ENCODE measurements around the gene SRD5A1.

Gene SRD5A1

DNA sequence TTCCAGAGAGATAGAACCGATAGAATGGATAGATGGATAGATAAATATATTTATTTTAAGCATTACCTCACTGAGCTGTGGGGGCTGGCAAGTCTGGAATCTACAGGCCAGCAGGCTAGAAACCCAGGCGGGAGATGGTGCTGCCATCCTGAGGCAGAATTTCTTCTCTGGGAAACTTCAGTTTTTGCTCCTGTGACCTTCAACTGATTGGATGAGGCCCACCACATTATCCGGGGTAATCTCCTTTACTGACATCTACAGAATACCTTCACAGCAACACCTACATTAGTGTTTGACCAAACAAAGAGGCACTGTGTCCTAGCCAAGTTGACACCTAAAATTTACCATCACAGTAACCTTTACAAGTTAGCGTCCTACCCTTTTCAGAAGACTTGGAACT, 50.8 kb downstream of the SRD5A1 start:
- DNase-seq (ENCODE audit: low spot score), result no peak

- DNase-seq (ENCODE audit: low spot score), result no peak
Measured at GRCh38 chr5:6686501-6686900, 53.3 kb downstream of the SRD5A1 start.

DNA sequence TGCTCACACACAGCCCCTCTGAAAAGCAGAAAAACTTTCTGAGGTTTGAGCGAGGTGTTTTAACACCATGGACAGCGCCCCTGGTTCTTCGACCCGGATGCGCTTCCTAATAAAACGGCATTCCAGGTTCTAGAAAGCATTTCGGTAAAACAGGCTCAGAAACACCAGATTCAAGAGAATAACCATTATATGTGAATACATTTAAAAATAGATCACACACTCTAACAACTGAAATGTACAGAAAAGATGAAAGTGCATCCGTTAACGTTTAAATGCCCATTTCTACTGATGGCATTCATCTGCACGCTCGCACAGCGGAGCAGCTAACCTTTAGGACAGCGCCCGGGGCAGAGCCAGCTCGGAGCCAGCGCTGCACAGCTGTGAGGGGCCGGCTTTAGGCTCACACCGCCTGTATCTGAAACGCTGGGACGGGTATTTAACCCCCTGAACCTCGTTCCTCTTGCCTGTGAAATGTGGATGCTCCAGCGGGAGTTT, 53.7 kb downstream of the SRD5A1 start:
- DNase-seq (ENCODE audit: low spot score), result no peak

- DNase-seq (ENCODE audit: low spot score), result no peak
Measured at GRCh38 chr5:6687505-6687904, 54.3 kb downstream of the SRD5A1 start.

GRCh38 chr5:6692906-6693305, 59.7 kb downstream of the SRD5A1 start:
- DNase-seq (ENCODE audit: low spot score), result no peak

DNA sequence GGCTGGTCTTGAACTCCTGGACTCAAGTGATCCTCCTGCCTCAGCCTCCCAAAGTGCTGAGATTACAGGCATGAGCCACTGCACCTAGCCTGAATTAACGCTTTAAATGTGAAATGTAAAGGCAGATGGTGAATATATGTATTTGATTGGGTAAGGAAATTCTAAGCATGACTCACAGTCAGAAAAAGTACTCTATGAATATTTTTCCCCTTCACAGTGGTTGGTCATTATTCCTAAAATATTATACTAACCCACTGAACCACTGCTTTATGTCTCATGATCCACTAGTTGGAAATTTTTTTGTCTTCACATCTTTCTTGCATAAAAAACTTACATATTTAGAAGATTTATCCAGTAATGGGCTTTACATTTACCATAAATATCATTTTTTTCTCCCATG, 65.5 kb downstream of the SRD5A1 start:
- no peak for DNase-seq (ENCODE audit: low spot score)

- DNase-seq (ENCODE audit: low spot score), result no peak
Measured at GRCh38 chr5:6699357-6699756, 66.1 kb downstream of the SRD5A1 start.

GRCh38 chr5:6700074-6700684, 66.9 kb downstream of the SRD5A1 start:
- no peak for DNase-seq (ENCODE audit: low spot score)

DNA sequence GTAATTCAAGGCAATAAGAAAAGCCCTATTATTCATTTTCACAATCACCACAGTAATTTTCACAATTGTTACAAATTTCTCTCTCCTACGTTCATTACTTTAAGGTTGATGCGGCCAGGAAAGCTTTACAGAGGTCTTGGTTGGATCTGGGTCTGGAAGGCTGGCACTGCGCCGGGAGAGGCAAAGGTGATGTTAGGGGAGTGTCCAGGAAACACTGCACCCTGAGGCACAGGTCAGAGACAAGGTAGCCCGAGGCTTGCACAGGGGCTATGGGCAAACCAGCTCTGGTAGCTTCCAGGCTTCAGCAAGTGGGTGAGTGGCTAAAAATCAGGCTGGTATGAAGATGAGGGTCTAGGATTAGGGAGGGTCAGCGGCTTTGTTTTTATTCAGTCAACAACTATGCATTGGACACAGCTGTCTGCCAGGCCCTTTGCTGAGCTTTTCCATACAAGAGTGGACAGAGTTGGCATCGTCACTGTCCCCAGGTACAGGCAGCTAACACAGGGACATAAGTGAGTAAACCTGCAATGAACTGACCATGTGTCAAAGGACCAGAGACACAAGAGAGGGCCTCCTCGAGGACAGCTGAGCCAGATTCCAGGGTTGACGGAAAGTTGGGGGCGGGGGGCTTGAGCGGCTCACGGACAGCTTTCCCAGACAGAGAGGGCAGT, 67.6 kb downstream of the SRD5A1 start:
- no peak for DNase-seq (ENCODE audit: low spot score)

GRCh38 chr5:6701491-6701890, 68.3 kb downstream of the SRD5A1 start:
- no peak for DNase-seq (ENCODE audit: low spot score)

DNA sequence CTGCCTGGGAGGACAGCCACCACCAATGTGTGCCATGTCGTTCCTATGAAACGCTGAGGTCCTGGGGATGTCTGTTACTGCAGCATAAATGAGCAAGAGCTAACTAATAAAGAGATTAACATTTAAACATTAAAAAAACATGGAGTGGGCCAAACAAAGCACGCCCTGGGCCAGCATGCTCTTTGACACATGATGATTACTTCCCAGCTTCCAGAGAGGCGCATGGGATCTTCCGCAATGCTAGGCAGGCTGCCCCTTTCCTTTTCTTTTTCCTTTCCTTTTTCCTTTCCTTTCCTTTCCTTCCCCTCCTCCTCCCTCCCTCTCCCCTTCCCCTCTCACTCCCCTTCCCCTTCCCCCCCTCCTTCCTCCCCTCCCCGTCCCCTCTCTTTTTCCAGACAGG, 69.4 kb downstream of the SRD5A1 start:
- DNase-seq (ENCODE audit: low spot score), result no peak

GRCh38 chr5:6703806-6704205, 70.6 kb downstream of the SRD5A1 start:
- no peak for DNase-seq (ENCODE audit: low spot score)

DNA sequence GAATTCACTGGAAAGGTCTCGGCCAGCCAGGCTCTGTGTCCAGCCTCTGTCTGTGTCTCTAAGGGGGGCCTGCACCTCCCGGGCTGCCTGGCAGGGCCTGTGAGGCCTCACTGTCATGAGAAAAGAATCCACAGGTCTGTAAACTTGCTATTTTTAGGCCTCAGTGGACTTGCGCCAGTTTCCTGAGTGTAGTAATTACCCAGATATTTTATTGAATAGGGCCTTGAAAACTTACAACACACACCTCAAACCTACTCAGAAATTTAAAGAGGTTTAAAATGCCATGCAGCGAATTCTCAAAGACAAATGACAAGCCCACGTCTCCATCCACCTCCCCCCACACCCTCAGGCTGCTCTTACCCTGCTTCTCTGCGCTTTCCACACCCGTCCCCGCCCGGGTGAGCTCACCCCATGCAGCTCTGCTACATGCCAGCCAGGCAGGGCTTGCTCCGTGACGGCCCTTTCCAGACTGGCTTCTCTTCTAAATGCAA, 71.2 kb downstream of the SRD5A1 start:
- DNase-seq (ENCODE audit: low spot score), result no peak

GRCh38 chr5:6705088-6705487, 71.8 kb downstream of the SRD5A1 start:
- no peak for DNase-seq (ENCODE audit: low spot score)

DNA sequence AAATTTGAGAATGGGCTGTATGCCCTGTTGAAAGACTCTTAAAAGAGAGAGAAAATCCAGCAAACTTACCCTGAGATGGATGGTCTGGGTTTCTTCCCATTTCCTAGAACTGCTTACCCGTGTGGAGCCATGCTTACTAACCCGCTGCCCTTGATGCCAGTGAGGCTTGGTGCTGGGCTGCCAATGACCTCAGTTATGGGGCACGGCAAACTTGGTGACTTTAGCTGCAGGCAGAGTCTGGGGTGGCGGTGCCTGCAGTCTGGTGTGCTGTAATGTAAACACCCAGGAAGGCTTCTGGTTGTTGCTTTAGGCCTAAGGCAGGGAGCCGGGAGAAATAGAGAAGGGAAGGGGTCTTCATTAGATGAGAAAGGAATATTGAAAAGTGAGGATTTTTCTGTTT, 72.7 kb downstream of the SRD5A1 start:
- no peak for DNase-seq (ENCODE audit: low spot score)

- no peak for DNase-seq (ENCODE audit: low spot score)
Measured at GRCh38 chr5:6707852-6708251, 74.6 kb downstream of the SRD5A1 start.

- DNase-seq (ENCODE audit: low spot score), result no peak
Measured at GRCh38 chr5:6708814-6709213, 75.6 kb downstream of the SRD5A1 start.

- DNase-seq (ENCODE audit: low spot score), result no peak
Measured at GRCh38 chr5:6710070-6710469, 76.8 kb downstream of the SRD5A1 start.

- no peak for DNase-seq (ENCODE audit: low spot score)
Measured at GRCh38 chr5:6710551-6711318, 77.5 kb downstream of the SRD5A1 start.

DNA sequence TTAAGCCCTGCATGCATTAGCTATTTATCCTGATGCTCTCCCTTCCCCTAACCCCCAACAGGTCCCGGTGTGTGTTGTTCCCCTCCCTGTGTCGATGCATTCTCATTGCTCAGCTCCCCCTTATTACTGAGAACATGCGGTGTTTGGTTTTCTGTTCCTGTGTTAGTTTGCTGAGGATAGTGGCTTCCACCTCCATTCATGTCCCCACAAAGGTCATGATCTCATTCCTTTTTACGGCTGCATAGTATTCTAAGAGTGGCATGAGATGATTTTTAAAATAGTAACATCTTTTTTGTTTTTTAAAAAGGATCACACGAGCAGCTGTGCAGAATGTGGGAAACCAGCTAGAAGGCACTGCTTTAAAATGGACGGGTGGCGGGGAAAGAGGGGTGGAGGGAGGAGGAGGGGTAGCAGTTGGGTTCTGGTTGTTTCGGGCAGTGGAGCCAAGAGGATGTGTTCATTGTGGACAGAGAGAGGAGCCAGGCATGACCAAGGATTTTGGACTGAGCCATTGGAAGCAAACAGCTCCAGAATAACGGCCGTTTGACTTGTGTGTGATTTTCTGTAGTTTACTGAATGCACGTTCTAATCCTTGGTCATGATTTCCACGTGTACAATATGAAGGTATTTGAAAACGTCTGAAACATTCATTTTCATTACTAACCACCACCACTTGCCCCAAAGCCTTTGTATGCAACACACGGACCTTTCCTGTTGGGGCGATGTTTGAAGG, 78.3 kb downstream of the SRD5A1 start:
- no peak for DNase-seq (ENCODE audit: low spot score)

DNA sequence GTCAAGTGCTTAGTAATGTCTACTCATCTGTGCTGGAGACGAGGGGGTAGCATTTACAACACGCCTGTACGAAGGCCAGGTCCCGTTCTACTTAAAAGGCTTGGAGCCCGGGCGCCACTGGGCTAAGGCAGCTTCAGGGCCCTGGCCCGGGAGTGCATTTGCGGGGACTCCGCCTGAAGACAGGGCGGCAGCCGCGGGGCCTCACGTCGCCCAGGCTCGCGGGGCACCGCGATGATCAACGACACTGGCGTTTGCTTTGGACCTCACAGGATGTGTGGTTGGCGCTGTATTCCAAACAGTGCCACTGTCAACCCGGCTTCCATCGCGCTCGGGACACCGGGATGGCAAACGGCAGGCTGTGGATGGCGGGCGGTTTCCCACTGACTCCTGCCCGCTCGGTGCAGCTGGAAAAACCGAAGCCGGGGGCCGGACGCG, 78.9 kb downstream of the SRD5A1 start:
- peak; percentile 35 for DNase-seq (ENCODE audit: low spot score)

DNA sequence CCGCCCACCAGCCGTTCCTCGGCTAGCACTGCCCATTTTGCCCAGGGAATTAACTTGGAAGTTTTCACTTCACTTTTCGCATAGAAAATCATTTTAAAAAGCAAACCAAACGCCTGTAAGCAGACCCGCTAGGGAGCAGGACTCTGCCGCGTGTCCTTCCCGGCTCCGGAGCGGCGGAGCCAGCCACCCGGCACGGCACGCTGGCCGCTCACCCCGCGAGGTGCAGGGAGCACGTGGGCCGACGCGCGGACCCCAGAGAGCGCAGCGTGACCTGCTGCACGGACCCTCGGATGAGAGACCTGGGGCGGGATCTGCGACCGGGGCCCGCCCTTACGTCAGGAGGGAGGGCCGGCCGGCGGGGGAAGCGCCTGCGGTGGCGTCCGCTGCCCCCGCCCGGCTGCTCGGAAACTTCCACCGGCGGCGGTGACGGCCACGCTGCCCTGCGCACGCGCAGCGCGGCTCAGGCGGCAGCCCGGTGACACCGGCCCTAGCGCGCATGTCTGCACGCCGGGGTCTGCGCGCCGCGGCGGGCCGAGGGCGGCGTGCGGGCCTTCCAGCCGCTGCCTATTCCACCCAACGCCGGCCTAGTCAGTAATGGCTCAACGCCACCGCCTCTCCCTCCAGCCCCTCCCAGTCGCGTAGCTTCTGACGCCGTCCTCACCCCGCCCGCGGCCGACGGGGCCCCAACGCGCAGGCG, 79.5 kb downstream of the SRD5A1 start:
- DNase-seq (ENCODE audit: low spot score), result peak; percentile 98
